Measurements from ENCODE around the gene NAT14. TPM values are rescaled to one million over a fixed set of nuclear protein-coding genes. Genes with fewer than 3 reads are reported as not detected.
A peak's percentile ranks its signal among the peaks of the same experiment; 100 is the strongest.

The NAT14 gene
- total RNA-seq, 3 donors from 2014 or later, result 1.9 to 11.3 (median 10.8) TPM

GRCh38 chr19:55486043-55486970, 1.3 kb downstream of the NAT14 start:
- H3K4me3 ChIP-seq, result peak overlapping the region in 2 of 3 donors; percentile 64 to 76
- no peaks in the 10 kb centered on the region for H3K27me3 ChIP-seq
- no peaks in the 10 kb centered on the region for H3K9me3 ChIP-seq
- DNase-seq (ENCODE audit: low spot score in 2 of 2), result no peak
- H3K27ac ChIP-seq, result peak overlapping the region; percentile 92 to 96
- TF ChIP-seq CTCF (IDR thresholded peaks at IDR 0.05), result peak in 1 of 3 donors; percentile 37
- TF ChIP-seq POLR2A (IDR thresholded peaks at IDR 0.05), result no peak
- H3K4me1 ChIP-seq, result peaks cover 22 to 23% of the 10 kb centered on the region in 2 donors
- intact Hi-C loops (cut with DNase I; ENCODE audit: low total_unique reads), result no loop called here
- no peaks in the 10 kb centered on the region for H3K36me3 ChIP-seq

- Histone ChIP-seq H3K27me3 (no peaks in the 10 kb centered on the region), H3K9me3 (no peaks in the 10 kb centered on the region), H3K4me1 (peaks cover 22 to 23% of the 10 kb centered on the region in 2 donors), H3K36me3 (no peaks in the 10 kb centered on the region), H3K4me3 (peak overlapping the region in 2 of 3 donors; percentile 64 to 76), H3K27ac (peak overlapping the region; percentile 92 to 96)
- peak in 1 of 3 donors; percentile 33 for TF ChIP-seq POLR2AphosphoS5 (IDR thresholded peaks at IDR 0.05)
- no peak for TF ChIP-seq CTCF (IDR thresholded peaks at IDR 0.05)
- intact Hi-C loops (cut with DNase I; ENCODE audit: low total_unique reads), result loop anchor here (1.0 kb wide), 1 partner anchor 18 kb away; no protein-coding TSS in a partner anchor
- peak in 1 of 2 donors; percentile 68 for DNase-seq (ENCODE audit: low spot score in 2 of 2)
Observed at GRCh38 chr19:55486971-55487923, 2.3 kb downstream of the NAT14 start.

- H3K27me3 ChIP-seq, result no peaks in the 10 kb centered on the region
- no peak for DNase-seq (ENCODE audit: low spot score in 2 of 2)
- intact Hi-C loops (cut with DNase I; ENCODE audit: low total_unique reads), result loop anchor here (1.0 kb wide), 1 partner anchor 19 kb away; no protein-coding TSS in a partner anchor
- no peak for TF ChIP-seq POLR2AphosphoS5 (IDR thresholded peaks at IDR 0.05)
- no peak for TF ChIP-seq POLR2A (IDR thresholded peaks at IDR 0.05)
- TF ChIP-seq CTCF (IDR thresholded peaks at IDR 0.05), result no peak
- no peaks in the 10 kb centered on the region for H3K9me3 ChIP-seq
- peak within 1 kb of the TSS; percentile 92 to 96 for H3K27ac ChIP-seq
- peaks cover 22 to 23% of the 10 kb centered on the region in 2 donors for H3K4me1 ChIP-seq
- H3K4me3 ChIP-seq, result peak within 1 kb of the TSS; percentile 3 to 76 (median 64)
- no peaks in the 10 kb centered on the region for H3K36me3 ChIP-seq
Observed at GRCh38 chr19:55487924-55488687, 3.1 kb downstream of the NAT14 start, which contains the start of gene SSC5D. Gene SSC5D, plus strand, starts transcription at chr19:55488436. Its CDS starts 154 bp downstream, at chr19:55488590.

GRCh38 chr19:55488986-55489710, 4.2 kb downstream of the NAT14 start:
- peaks cover 22 to 28% of the 10 kb centered on the region in 2 donors for H3K4me1 ChIP-seq
- no peaks in the 10 kb centered on the region for H3K9me3 ChIP-seq
- H3K27me3 ChIP-seq, result peaks cover 0 to 3% of the 10 kb centered on the region in 2 donors
- DNase-seq (ENCODE audit: low spot score in 2 of 2), result no peak
- H3K36me3 ChIP-seq, result no peaks in the 10 kb centered on the region
- no peak for TF ChIP-seq POLR2AphosphoS5 (IDR thresholded peaks at IDR 0.05)
- TF ChIP-seq CTCF (IDR thresholded peaks at IDR 0.05), result no peak
- TF ChIP-seq POLR2A (IDR thresholded peaks at IDR 0.05), result no peak
- intact Hi-C loops (cut with DNase I; ENCODE audit: low total_unique reads), result no loop called here
- H3K4me3 ChIP-seq, result no peak overlapping the region
- peak overlapping the region; percentile 92 to 96 for H3K27ac ChIP-seq
